Bronchial epithelial cell (primary cell): ENCODE measurements around the gene C20orf202. TPM values are rescaled to one million over a fixed set of nuclear protein-coding genes. Genes with fewer than 3 reads are reported as not detected.

Experiments used
- DNase-seq: peaks from one replicate; pipeline ENCODE4 v3.0.0-alpha.2; 2010; ENCODE audit warnings: low read depth
- FAIRE-seq: peaks from 2 replicates; lab custom pipeline; 2011; peaks lifted over from hg19 to GRCh38; lab: Jason Lieb, UNC
- H3K27me3 ChIP-seq: 2 replicates; pipeline ENCODE4 v1.5.1; 2011; ENCODE audit warnings: low read length; ENCODE audit not compliant: control insufficient read depth, insufficient read depth
- H3K36me3 ChIP-seq: 2 replicates; pipeline ENCODE4 v1.5.1; 2011; ENCODE audit warnings: low read length; ENCODE audit not compliant: control insufficient read depth, insufficient read depth
- H3K4me3 ChIP-seq: 2 replicates; pipeline ENCODE4 v1.5.1; 2011; ENCODE audit warnings: mild to moderate bottlenecking, low read depth, low read length, control low read depth
- total RNA-seq: library from RNA; depleted of rRNA; stranded (reverse); fragments of >200 nt; gene quantifications from 2 replicates; pipeline ENCODE4 v1.2.1, GENCODE V29; 2014
- TF ChIP-seq, protein P1 (sequence below): IDR thresholded peaks from 2 replicates; pipeline ENCODE4 v1.5.1; 2011; ENCODE audit warnings: mild to moderate bottlenecking, moderate library complexity, low read length, control low read depth, inconsistent platforms; ENCODE audit not compliant: insufficient read depth, severe bottlenecking

Gene C20orf202
- total RNA-seq, 1 donor from 2014 or later: not detected

DNA sequence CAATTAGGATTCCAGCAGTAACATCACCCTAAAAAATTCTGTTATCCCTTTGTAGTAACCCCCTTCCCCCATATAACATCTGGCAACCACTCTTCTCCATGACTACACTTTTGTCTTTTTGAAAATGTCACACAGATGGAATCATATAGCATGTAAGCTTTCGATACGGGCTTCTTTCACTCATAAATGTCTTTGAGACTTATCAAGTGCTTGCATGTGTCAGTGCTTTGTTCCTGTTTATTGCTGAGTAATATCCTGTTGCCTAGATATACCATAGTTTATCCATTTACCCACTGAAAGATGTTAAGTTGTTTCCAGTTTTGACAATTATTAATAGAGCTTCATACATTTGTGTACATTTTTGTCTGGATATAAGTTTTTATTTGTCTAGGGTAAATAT, 52.4 kb downstream of the C20orf202 start:
- DNase-seq (no peak), FAIRE-seq (no peak)
- Histone ChIP-seq H3K27me3 (no peaks in the 10 kb centered on the region), H3K36me3 (no peaks in the 10 kb centered on the region), H3K4me3 (no peak overlapping the region)
- TF ChIP-seq, protein P1, sequence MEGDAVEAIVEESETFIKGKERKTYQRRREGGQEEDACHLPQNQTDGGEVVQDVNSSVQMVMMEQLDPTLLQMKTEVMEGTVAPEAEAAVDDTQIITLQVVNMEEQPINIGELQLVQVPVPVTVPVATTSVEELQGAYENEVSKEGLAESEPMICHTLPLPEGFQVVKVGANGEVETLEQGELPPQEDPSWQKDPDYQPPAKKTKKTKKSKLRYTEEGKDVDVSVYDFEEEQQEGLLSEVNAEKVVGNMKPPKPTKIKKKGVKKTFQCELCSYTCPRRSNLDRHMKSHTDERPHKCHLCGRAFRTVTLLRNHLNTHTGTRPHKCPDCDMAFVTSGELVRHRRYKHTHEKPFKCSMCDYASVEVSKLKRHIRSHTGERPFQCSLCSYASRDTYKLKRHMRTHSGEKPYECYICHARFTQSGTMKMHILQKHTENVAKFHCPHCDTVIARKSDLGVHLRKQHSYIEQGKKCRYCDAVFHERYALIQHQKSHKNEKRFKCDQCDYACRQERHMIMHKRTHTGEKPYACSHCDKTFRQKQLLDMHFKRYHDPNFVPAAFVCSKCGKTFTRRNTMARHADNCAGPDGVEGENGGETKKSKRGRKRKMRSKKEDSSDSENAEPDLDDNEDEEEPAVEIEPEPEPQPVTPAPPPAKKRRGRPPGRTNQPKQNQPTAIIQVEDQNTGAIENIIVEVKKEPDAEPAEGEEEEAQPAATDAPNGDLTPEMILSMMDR: no peak

Other genes with a start within 250 kb of the C20orf202 start
- gene RSPO4, start 201.1 kb upstream of the C20orf202 start, total RNA-seq: not detected in 2 replicates
- gene PSMF1, start 84.9 kb upstream of the C20orf202 start, total RNA-seq: 20.3 and 20.7 TPM in 2 replicates
- 0.38 TPM in 1 of 2 replicates, not detected in the other for gene TMEM74B, start 18.5 kb upstream of the C20orf202 start, total RNA-seq
- under 0.01 TPM in 1 of 2 replicates, not detected in the other for gene RAD21L1, start 22.6 kb downstream of the C20orf202 start, total RNA-seq
- 1.7 and 1.8 TPM in 2 replicates for gene SNPH, start 62.8 kb downstream of the C20orf202 start, total RNA-seq
- gene SDCBP2, start 125.7 kb downstream of the C20orf202 start, total RNA-seq: 96.4 and 176 TPM in 2 replicates
- 46.9 and 69.3 TPM in 2 replicates for gene FKBP1A, start 189.6 kb downstream of the C20orf202 start, total RNA-seq